DMS153 treated with DMSO at 0.1 percent for 48 hours (cell line): ENCODE results near the gene ZNF879.
A peak's percentile ranks its signal among the peaks of the same experiment; 100 is the strongest.

Experiments used
- DNase-seq: peaks from one replicate; lab custom pipeline; 2025; ENCODE audit not compliant: unreplicated experiment; lab: John Stamatoyannopoulos, UW

Gene ZNF879

GRCh38 chr5:179023528-179024189 is at the start of gene ZNF879:
ZNF879 (plus strand) TSS chr5:179023804; CDS start chr5:179025005, 1,201 bp downstream.
- peak; percentile 34 for DNase-seq

GRCh38 chr5:178981381-178981780 is 42.2 kb upstream of the ZNF879 start:
- no peak for DNase-seq

- no peak for DNase-seq
Measured at GRCh38 chr5:178982941-178983340, 40.7 kb upstream of the ZNF879 start.

- no peak for DNase-seq
Measured at GRCh38 chr5:178983728-178984127, 39.9 kb upstream of the ZNF879 start.

- no peak for DNase-seq
Measured at GRCh38 chr5:178984145-178985072, 39.2 kb upstream of the ZNF879 start.

- no peak for DNase-seq
Measured at GRCh38 chr5:178986326-178986960, 37.2 kb upstream of the ZNF879 start.

- no peak for DNase-seq
Measured at GRCh38 chr5:178988436-178989220, 35.0 kb upstream of the ZNF879 start.

- DNase-seq = no peak
Measured at GRCh38 chr5:178989311-178989710, 34.3 kb upstream of the ZNF879 start.

GRCh38 chr5:178990491-178990890 is 33.1 kb upstream of the ZNF879 start:
- DNase-seq = no peak

- DNase-seq = no peak
Measured at GRCh38 chr5:178991190-178992145, 32.1 kb upstream of the ZNF879 start.

- DNase-seq = no peak
Measured at GRCh38 chr5:178992291-178992895, 31.2 kb upstream of the ZNF879 start.

- no peak for DNase-seq
Measured at GRCh38 chr5:178993236-178993765, 30.3 kb upstream of the ZNF879 start.

GRCh38 chr5:178993955-178994579 is 29.5 kb upstream of the ZNF879 start:
- DNase-seq = no peak

- DNase-seq = no peak
Measured at GRCh38 chr5:178994580-178995340, 28.8 kb upstream of the ZNF879 start, which contains the start of gene GRM6. GRM6 (minus strand) TSS chr5:178995320; CDS start chr5:178994944, 376 bp downstream.

- no peak for DNase-seq
Measured at GRCh38 chr5:178995341-178995690, 28.3 kb upstream of the ZNF879 start.

GRCh38 chr5:178996156-178996555 is 27.4 kb upstream of the ZNF879 start:
- DNase-seq = no peak

GRCh38 chr5:178997191-178997590 is 26.4 kb upstream of the ZNF879 start:
- no peak for DNase-seq

- no peak for DNase-seq
Measured at GRCh38 chr5:178998441-178998840, 25.2 kb upstream of the ZNF879 start.
